HG03432 (cell line): Measurements from ENCODE around the gene MGMT.

ENCODE experiments used
- ATAC-seq: cut with Tn5 transposase; IDR thresholded peaks from one replicate; pipeline ENCODE4 v1.9.1; 2021; ENCODE audit warnings: mild to moderate bottlenecking, moderate library complexity; ENCODE audit not compliant: unreplicated experiment

Gene MGMT

GRCh38 chr10:129785536-129785981 lies 318.5 kb downstream of the MGMT start:
- ATAC-seq: no peak

GRCh38 chr10:129786216-129786615 lies 319.2 kb downstream of the MGMT start:
- ATAC-seq: no peak

DNA sequence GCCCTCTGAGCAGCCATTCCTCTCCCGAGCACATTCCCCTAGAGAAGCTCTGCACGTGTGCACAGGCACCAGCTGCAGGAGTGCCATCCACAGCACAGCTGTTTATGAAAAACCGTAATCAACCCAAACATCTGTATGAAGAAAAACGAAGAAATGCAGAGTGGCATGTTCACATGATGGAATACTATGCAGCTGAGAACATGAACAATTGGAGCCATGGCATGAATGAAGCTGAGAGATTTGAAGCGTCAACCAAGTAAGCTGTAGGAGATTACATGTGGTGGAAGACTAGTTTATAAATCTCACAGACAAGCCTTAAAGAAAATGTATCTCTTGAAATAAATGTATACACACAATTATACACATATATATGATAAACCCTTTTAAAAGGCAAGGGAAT lies 320.5 kb downstream of the MGMT start:
- ATAC-seq: no peak

DNA sequence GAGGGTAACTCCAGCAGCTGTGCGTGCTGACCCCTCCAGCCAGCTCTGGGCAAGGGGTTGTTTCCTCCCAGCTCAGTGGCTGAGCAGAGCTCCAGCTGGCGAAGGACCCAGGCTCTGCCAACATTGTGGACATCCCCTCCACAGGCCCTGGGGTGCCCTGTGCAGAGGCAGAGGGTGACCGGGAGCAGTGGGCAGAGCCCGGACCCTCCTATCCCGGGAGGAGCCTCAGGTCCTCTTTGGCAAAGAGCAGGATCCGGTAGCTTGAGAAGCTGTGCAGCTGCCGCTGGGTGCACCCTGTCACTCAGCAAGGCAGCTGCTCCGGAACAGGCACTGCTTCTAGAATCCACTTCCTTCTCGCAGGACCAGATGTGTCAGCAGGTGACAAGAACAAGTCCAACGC lies 321.2 kb downstream of the MGMT start:
- no peak for ATAC-seq

DNA sequence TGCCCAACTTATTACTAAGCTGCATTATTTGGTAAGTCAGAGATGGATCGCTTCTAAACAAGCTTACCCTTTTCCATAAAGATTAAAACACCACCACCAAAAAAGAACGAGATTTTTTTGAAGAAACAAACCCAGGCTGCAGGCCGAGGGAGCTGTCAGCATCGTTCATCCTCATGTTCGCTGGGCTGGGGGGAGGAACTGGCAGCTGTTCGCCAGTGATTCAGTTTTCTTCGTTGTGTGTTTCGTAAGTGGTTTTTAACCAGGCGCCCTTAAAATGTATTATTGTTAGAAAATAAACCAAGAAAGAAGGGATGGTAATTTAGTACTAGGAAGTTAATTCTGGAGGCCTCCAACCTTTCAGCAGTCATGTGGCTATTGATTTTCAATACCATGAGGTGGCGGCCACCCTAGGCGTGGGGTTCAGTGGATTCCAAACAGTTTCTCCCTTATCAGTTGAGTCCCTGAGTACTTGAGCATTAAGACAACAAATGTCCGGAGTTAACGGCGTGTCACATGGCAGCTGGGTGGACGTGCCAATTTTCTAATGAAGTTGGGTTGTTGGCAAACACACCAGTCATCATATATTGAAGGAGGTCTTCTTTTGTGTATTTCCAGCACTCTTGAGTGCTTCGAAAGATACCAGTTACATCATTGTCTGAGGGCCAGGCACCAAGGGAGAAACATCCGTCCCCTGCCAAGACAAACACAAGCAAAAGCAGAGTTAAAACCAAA lies 323.8 kb downstream of the MGMT start:
- ATAC-seq: no peak

DNA sequence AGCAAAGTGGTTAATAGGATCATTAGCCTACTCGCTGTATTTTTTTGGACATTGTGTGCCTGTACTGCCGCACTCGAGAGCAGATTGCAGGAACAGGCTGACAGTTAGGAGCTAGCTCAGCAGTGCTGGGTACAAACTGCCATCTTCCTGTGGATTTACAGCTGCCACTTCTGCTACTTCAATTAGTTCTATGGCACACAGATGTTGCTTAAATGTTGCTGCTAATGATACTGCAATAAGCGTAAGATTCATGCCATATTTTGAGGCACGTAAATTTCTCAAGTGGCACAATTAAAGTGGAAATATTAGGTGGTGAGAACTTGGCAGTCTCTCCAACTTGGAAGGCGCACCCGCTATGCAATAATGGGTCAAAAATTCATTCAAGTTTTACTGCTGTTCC lies 325.1 kb downstream of the MGMT start:
- ATAC-seq: no peak

GRCh38 chr10:129792864-129793263 lies 325.8 kb downstream of the MGMT start:
- no peak for ATAC-seq

DNA sequence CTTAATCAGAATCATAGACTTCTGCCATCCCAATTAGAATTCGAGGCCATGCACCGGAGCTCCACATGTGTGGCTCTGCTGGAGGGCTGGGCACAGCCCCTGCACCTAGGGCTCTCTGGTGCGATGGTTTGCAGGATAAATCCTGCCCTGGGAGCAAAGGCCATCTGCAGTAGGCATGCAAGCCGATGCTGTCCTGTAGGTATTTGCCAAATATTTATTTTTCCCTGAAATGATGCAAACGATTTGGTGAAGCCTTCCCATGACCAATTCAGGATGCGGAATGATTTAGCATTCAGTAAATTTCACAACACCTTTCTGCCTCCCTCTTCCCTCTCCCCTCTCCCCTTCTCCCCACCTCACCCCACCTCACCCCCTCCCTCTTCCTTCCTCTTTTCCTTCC lies 326.4 kb downstream of the MGMT start:
- no peak for ATAC-seq

DNA sequence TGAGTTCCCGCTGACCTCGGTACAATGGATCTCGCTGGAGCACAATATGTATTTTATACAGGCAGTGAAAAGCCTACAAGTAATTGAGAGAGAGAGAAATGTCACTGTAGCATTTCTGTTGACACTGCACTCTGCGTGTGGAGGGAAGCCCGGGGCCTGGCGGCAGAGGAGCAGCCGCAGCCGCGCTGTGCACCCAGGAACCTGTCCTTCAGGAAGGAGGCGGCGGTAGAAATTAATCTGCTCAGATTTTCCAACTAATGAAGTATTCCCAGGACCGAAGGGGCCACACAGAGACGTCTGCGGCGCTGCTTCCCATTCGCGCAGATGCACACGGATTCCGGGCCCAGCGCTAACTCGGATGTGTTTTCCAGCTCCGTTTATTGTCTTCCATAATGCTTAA lies 327.0 kb downstream of the MGMT start:
- no peak for ATAC-seq

- ATAC-seq: no peak
Observed at GRCh38 chr10:129796710-129797420, 329.8 kb downstream of the MGMT start.

DNA sequence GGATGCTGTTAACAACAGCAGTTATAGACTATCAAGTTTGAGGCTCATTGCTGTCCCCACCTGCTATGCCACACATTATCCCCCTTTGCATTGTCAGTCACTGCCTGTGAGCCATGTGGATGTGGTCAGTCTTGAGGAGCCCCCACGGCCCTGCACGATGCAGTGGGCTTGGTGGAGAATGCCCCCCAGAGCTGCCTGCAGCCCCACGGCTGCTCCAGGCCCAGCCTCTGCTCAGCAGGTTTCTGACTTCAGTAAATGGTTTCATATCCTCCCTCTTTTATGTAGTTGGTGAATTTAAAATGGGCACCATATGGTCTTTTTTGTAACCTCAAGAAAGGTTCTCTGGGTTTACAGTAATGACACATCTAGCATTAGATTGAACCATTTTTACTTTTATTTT lies 332.9 kb downstream of the MGMT start:
- no peak for ATAC-seq

- no peak for ATAC-seq
Observed at GRCh38 chr10:129800796-129801340, 333.8 kb downstream of the MGMT start.

DNA sequence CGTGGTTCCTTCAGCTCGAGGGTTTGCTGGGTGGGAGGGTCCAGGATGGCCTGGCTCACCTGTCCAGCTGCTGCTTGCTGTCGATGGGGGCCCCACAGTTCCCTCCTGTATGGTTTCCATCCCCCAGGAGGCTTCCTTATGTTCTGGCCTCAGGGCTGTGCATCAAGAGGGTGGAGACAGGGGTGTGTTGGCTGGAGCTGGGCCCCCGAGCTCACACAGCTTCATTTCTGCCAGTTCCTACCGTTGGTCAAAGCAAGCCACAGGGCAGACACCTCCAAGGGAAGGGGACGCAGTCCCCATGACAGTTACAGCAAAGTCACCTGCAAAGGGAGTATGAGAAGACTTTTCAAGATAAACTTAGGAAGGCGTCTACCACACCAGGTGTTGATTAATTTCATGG lies 340.2 kb downstream of the MGMT start:
- ATAC-seq: no peak

- no peak for ATAC-seq
Observed at GRCh38 chr10:129808092-129808983, 341.3 kb downstream of the MGMT start.

DNA sequence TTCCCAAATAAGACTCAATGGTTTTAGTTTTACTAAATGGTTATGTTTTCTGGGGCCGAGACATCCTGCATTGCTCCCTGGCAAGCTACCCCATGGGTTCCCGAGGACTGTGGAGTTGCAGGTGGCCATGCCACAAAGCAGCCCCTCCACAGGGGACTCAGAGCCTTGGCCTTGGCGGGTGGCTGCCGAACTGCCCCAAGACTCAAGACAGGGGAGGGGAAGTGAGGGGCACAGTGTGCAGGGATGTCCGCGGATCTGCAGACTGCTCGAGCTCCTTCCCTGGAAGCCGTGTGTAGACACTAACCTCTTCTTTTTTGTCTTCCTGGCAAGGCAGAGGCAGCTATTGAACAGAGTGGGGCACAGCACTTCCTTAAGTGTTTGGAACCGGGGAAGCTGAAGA lies 342.4 kb downstream of the MGMT start:
- no peak for ATAC-seq

DNA sequence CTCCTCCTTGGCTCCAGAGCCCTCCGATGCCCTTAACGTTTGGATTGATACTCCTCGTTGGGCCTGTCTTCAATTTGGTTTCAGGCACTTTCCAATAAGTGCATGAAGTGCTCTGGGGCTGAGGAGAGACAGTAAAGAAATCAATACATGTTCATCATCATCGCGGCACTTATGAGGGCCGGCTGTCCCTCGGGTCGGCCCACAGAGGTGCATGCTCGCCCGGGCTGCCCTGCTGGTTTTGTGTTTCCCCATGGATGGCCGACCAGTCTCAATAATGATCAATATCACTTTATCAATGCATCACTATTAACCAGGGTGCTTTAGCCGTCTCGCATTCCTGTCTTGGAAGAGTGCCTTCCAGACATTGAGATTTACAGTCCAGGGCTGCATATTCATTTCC lies 342.8 kb downstream of the MGMT start:
- ATAC-seq: no peak

DNA sequence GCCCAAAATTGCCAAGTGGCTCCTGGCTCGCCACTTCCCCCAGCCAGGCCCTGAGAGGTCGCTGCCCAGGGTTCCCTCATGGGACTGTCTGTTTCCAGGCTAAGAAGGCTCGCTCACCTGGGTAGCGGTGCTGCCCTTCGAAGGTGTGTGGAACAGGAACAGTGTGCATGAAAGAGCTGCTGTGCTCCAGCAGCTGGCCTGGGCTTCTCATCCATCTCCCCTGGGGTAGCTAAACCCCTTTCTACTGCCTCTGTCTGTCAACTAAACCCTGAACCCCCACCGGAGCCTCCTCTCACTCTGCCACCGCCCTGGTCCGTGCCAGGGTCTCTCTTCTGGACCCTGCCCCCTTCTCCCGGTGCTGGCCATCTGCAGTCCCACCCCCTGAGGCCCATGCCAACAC lies 344.2 kb downstream of the MGMT start:
- ATAC-seq: no peak

- no peak for ATAC-seq
Observed at GRCh38 chr10:129812398-129812797, 345.4 kb downstream of the MGMT start.

DNA sequence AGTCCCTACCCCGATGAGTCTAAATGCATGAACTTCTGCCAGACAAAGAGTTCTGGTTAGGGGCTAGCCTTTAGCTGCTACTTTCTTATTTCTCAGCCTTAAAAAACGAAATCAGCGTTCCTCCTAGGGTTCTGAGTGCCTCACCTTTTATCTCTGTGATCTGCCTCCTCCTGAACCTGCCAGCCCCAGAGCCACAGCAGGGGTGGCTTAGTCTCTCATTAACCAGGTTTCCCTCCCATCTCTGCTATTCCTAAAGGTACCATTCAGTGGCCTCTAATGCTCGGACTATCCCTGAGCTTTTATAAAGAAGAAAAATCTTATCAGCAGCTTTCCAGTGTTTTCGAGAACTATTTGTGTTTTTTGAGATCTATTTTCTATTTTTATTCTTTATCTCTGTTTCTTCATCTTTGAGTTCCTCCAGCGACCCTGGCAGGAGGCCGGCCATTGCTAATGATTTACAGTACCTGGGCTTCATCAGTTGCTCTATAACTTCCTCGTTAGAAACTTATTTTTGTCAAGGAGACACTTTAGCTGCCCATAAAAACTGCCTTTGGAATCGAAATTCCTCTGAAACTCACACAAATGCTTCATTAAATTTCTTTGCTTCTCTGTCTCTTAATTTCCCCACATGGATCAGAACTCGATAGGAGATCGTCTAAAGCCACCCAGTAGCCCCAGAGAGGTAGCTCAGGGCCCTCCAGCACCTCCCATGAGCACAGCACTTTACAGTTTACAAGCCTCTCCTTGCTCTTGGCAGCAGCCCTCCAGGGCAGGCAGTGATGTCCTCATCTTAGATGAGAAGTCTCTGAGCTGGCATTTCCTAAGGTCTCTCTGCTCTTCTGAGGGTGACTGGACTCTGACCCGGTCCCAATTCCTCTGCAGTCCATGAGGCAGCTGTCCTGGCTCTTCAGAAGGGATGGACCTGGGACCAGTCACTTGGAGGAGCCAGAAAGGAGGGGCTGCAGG lies 347.9 kb downstream of the MGMT start:
- ATAC-seq: no peak
